Activated CD4-positive, alpha-beta T cell treated with anti-CD3 and anti-CD28 coated beads, Interleukin-2, amount 10 ng/mL, durations not matched to agents 24 days and 14 days (primary cell): ENCODE data around the gene CTXND1. TPM values are rescaled to one million over a fixed set of nuclear protein-coding genes. Genes with fewer than 3 reads are reported as not detected.

Source experiments
- DNase-seq: peaks from one replicate; pipeline ENCODE4 v3.0.0; 2022
- H3K27ac Mint-ChIP-seq: one replicate; pipeline ENCODE4 v1.8.0; 2022; ENCODE audit warnings: mild to moderate bottlenecking, mixed read lengths
- H3K27me3 Mint-ChIP-seq: one replicate; pipeline ENCODE4 v1.8.0; 2022; ENCODE audit warnings: mixed read lengths
- H3K36me3 Mint-ChIP-seq: one replicate; pipeline ENCODE4 v1.8.0; 2022; ENCODE audit warnings: low read depth, mild to moderate bottlenecking, mixed read lengths
- H3K4me1 Mint-ChIP-seq: one replicate; pipeline ENCODE4 v1.8.0; 2021; ENCODE audit warnings: mixed read lengths
- H3K4me3 Mint-ChIP-seq: one replicate; pipeline ENCODE4 v1.8.0; 2022; ENCODE audit warnings: mild to moderate bottlenecking, moderate library complexity, mixed read lengths
- H3K9me3 Mint-ChIP-seq: one replicate; pipeline ENCODE4 v1.8.0; 2021; ENCODE audit warnings: mixed read lengths
- intact Hi-C: fragments of 100-400 bp; cut with micrococcal nuclease; formaldehyde crosslinking; loops from one replicate; pipeline ENCODE4 v1.15.1; 2023
- total RNA-seq: library from RNA; stranded (reverse); gene quantifications from 2 replicates; pipeline ENCODE4 v1.2.3, GENCODE V29; 2022

CTXND1 gene
- total RNA-seq, 1 donor from 2014 or later: not detected

GRCh38 chr15:80270472-80270871 is 18.5 kb upstream of the CTXND1 start:
- Mint-ChIP-seq H3K27me3 (peaks cover 5% of the 10 kb centered on the region), H3K9me3 (no peaks in the 10 kb centered on the region), H3K27ac (no peak overlapping the region), H3K36me3 (no peaks in the 10 kb centered on the region), H3K4me3 (no peak overlapping the region), H3K4me1 (no peaks in the 10 kb centered on the region)
- DNase-seq: no peak
- intact Hi-C loops: no loop called here

GRCh38 chr15:80268101-80268500 is 16.1 kb upstream of the CTXND1 start:
- Mint-ChIP-seq H3K36me3 (no peaks in the 10 kb centered on the region), H3K4me1 (no peaks in the 10 kb centered on the region), H3K27ac (no peak overlapping the region), H3K4me3 (no peak overlapping the region), H3K27me3 (peaks cover 5% of the 10 kb centered on the region), H3K9me3 (no peaks in the 10 kb centered on the region)
- no peak for DNase-seq
- intact Hi-C loops: no loop called here

DNA sequence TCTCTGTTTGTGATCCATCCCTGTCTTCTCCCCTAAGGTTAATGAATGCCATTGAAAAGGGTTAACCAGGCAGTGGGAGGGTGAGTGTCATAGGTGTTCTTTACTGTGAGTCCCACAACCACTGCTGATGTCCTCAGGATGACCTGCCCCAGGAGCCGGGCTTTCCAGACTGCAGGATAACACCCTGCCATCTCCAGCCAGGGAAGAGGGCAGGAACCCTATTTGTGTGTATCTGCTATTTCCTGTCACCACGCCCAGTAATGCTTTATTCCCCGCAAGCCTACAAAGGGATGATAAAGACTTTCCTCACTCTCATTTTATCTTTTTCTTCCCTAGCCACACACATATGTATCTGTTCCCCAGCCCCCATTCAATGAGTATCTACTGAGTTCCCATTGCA is 15.6 kb upstream of the CTXND1 start:
- no peak for DNase-seq
- no peak overlapping the region for H3K4me3 Mint-ChIP-seq
- no peaks in the 10 kb centered on the region for H3K4me1 Mint-ChIP-seq
- peaks cover 5% of the 10 kb centered on the region for H3K27me3 Mint-ChIP-seq
- H3K27ac Mint-ChIP-seq: no peak overlapping the region
- no peaks in the 10 kb centered on the region for H3K9me3 Mint-ChIP-seq
- intact Hi-C loops: no loop called here
- no peaks in the 10 kb centered on the region for H3K36me3 Mint-ChIP-seq

DNA sequence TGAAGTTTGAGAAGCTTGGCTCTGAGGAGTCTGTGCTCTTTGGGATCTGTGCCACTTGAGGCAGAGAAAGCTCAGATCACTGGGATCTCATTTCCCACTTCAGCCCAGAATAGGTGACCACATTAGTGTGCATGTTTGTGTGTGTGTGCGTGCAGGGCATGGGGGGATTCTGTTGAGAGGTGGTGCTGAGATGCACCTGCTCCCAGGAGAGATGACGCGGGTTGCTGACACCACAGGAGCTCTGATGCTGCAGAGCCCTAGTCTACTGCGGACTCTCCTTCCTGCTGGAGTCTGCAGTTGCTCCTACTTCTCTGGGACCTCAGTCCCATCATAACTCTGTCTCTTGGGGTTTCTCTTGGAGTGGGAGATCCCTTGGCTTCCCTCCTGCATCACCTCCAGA is 14.7 kb upstream of the CTXND1 start:
- Mint-ChIP-seq H3K27ac (no peak overlapping the region), H3K27me3 (peaks cover 5% of the 10 kb centered on the region), H3K9me3 (no peaks in the 10 kb centered on the region), H3K4me3 (no peak overlapping the region), H3K36me3 (no peaks in the 10 kb centered on the region), H3K4me1 (no peaks in the 10 kb centered on the region)
- DNase-seq: no peak
- intact Hi-C loops: no loop called here

DNA sequence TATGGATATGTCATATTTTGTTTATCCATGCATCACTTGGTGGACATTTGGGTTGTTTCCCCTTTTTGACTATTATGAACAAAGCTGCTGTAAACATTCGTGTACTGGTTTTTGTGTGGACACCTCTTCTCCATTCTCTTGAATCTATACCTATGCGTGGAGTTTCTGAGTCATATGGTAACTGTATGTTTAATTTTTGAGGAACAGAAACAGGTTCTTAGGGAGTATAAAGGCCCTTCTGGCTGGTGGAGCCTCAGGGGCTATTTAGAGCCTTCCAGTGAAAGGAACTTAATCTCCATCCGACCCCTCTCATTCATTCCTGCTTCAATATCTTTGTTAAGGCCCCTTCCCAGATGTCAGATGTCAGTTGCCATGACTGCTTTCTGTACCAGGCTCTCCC is 14.1 kb upstream of the CTXND1 start:
- Mint-ChIP-seq H3K9me3 (no peaks in the 10 kb centered on the region), H3K27me3 (peaks cover 3% of the 10 kb centered on the region), H3K4me1 (no peaks in the 10 kb centered on the region), H3K36me3 (no peaks in the 10 kb centered on the region), H3K27ac (no peak overlapping the region), H3K4me3 (no peak overlapping the region)
- no peak for DNase-seq
- intact Hi-C loops: no loop called here

DNA sequence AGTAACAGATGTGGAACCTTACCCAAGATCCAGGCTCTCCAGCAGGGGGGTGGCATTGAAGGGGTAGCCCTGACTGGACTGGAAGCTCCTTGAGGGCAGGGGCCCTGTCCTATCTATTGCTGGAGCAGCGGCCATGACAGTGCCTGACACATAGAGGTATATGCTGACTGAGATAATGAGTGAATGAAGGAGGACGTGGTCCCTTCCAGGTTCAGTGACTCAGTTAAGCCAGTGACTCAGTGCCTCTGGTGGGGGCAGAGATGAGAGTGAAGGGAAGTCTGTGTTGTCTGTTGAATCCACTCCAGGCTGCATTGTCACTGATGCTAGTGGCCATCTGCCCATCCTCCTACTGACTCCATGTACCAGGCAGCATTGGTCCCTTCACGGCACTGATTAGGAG is 13.0 kb upstream of the CTXND1 start:
- Mint-ChIP-seq H3K4me3 (no peak overlapping the region), H3K36me3 (no peaks in the 10 kb centered on the region), H3K27ac (no peak overlapping the region), H3K9me3 (no peaks in the 10 kb centered on the region), H3K27me3 (peaks cover 3% of the 10 kb centered on the region), H3K4me1 (no peaks in the 10 kb centered on the region)
- no peak for DNase-seq
- intact Hi-C loops: no loop called here

GRCh38 chr15:80264031-80264430 is 12.0 kb upstream of the CTXND1 start:
- Mint-ChIP-seq H3K4me1 (no peaks in the 10 kb centered on the region), H3K9me3 (no peaks in the 10 kb centered on the region), H3K27me3 (peaks cover 4% of the 10 kb centered on the region), H3K27ac (no peak overlapping the region), H3K36me3 (no peaks in the 10 kb centered on the region), H3K4me3 (no peak overlapping the region)
- intact Hi-C loops: no loop called here
- no peak for DNase-seq

GRCh38 chr15:80260551-80260950 is 8.5 kb upstream of the CTXND1 start:
- Mint-ChIP-seq H3K4me3 (no peak overlapping the region), H3K4me1 (no peaks in the 10 kb centered on the region), H3K36me3 (no peaks in the 10 kb centered on the region), H3K27ac (no peak overlapping the region), H3K27me3 (peaks cover 10% of the 10 kb centered on the region), H3K9me3 (no peaks in the 10 kb centered on the region)
- no peak for DNase-seq
- intact Hi-C loops: no loop called here

DNA sequence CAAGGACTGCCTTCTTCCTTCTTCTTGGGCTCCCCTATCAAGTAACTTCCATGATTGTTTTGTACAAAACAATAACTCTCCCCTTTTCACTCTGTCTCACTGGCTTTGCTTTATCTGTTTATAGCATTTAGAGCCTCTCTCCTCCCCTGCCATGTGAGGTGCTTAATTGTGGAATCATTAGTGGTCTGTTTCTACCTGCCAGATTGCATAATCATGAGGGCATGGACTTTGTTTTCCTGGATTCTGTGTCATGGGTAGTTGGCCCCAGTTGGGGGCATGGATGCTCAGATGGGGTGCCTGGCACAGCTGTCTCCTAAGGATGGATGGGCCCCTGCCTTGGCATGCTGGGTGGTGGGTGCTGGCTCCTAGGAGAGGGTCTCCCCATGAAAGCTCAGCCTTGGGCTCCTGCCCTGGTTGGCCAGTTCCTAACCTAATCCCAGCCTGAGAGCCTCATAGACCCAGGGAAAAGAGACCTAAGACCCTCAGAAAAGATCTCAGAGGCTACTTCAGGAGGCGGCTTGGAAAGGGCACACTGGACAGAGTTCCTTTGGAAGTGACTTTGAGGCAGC is 8.0 kb upstream of the CTXND1 start:
- Mint-ChIP-seq H3K4me1 (no peaks in the 10 kb centered on the region), H3K27ac (no peak overlapping the region), H3K4me3 (no peak overlapping the region), H3K36me3 (no peaks in the 10 kb centered on the region), H3K27me3 (peaks cover 15% of the 10 kb centered on the region), H3K9me3 (no peaks in the 10 kb centered on the region)
- no peak for DNase-seq
- intact Hi-C loops: no loop called here

DNA sequence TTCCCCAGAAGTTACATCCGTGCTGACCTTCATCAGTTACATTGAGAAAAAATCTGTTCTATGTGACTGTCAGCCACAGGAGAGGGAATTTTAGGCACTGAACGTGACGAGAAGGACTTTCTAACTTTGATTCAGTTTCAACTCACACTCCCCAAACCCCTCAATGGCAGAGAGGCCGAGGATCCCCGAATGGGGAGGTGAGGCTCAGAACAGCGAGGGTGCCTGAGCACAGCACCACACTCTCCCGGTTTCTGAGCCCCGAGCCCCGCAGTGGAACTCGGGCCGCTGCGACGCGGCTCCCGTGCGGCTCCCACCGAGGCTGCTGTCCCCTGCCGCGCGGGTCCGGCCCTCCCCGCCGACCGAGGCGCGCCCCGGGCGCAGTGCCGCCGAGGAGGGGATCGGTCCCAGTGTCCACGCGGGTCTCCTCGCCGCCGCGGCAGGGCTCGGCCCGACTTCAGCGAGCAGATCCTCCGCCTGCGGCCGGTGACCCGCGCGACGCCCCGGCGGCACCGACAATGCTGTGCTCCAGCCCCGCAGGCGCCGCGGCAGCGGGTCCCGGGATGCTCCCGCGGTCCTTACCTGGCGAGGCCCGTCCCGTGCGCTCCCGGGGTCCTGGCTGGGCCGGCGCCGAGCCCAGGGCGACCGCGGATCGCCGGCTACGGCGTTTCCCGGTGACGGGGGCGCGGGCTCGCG is 439 bp downstream of the CTXND1 start:
- Mint-ChIP-seq H3K9me3 (no peaks in the 10 kb centered on the region), H3K27me3 (peaks cover 65% of the 10 kb centered on the region), H3K4me3 (no peak overlapping the region), H3K27ac (no peak overlapping the region), H3K36me3 (no peaks in the 10 kb centered on the region), H3K4me1 (no peaks in the 10 kb centered on the region)
- no peak for DNase-seq
- intact Hi-C loops: no loop called here

DNA sequence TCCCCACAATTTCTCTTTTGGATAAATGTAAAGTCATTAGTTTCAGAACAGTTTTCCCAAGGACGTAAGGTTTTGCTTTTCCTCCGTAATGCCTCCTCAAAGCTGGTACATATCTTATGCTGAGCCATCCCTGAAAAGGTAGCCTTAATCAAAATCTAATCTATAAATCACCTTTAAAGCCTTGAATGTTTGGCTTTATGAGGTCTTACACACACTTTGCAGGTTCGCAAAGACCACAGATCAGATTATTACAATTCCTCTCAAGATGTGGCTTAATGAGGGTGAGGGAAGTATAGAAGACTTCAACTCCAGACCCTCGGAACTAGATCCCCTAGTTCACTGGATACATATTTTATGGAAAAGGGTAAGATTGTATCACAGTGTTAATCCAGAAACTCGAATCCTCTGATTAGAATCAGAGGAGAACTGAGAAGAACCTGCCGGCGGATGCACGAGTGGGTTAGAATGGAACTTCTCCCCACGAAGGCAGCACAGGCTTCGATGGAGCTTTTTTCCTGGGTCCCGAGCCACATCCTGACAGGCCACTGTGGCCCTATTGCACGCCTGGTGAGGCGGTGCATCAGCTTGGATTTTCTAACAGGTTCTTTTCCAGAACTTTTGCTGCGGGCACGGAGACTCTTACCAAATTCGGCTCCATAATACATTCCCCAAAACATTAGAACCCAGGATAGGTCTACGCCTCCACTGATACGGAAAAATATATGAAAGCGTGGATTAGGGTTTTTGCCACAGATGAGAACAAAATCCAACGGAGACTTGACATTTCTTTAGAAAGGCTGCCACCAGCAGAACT is 1.2 kb downstream of the CTXND1 start:
- Mint-ChIP-seq H3K4me3 (peak overlapping the region; percentile 24), H3K9me3 (no peaks in the 10 kb centered on the region), H3K27me3 (peaks cover 65% of the 10 kb centered on the region), H3K4me1 (no peaks in the 10 kb centered on the region), H3K36me3 (no peaks in the 10 kb centered on the region), H3K27ac (no peak overlapping the region)
- DNase-seq: no peak
- intact Hi-C loops: no loop called here

DNA sequence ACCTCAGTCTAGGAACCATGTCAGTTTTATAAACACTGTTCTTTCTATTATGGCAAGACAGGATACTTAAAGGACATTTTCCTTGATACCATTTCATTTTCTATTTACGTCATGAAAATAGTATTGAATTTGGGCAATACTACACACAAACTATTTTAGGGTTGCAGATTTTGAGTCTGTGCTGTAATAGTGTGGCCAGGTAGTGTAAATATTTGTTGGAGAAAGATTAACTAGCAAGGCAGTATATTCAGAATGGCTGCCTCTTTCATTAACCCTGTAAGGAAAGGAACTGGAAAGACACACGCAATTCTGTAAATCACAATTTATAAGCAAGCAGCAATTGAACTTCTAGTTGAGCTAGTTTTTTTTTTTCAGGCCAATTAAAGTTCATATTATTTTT is 2.0 kb downstream of the CTXND1 start:
- intact Hi-C loops: no loop called here
- Mint-ChIP-seq H3K4me1 (no peaks in the 10 kb centered on the region), H3K27me3 (peaks cover 62% of the 10 kb centered on the region), H3K36me3 (no peaks in the 10 kb centered on the region), H3K9me3 (no peaks in the 10 kb centered on the region), H3K4me3 (no peak overlapping the region), H3K27ac (no peak overlapping the region)
- no peak for DNase-seq

DNA sequence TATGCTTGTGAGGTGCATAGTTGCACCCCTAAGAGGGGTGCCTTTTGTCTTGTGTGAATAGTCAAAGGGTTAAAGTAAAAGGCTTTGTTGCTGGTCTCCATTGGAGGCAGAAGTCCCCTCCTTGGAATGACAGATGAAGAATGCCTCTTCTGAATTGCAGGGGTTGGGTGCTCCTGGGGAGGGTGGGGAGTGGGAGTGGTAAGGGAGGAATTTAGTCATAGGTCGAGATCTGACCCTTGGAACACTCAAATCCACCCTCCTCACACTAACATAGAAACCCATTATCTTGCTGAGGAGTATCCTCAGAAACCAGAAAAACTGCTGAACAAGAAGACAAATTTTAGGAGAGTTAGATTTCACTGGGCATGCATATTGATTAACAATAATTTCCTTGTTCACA is 4.7 kb downstream of the CTXND1 start:
- Mint-ChIP-seq H3K9me3 (no peaks in the 10 kb centered on the region), H3K27ac (no peak overlapping the region), H3K4me3 (no peak overlapping the region), H3K36me3 (no peaks in the 10 kb centered on the region), H3K27me3 (peaks cover 47% of the 10 kb centered on the region), H3K4me1 (no peaks in the 10 kb centered on the region)
- intact Hi-C loops: no loop called here
- DNase-seq: no peak

DNA sequence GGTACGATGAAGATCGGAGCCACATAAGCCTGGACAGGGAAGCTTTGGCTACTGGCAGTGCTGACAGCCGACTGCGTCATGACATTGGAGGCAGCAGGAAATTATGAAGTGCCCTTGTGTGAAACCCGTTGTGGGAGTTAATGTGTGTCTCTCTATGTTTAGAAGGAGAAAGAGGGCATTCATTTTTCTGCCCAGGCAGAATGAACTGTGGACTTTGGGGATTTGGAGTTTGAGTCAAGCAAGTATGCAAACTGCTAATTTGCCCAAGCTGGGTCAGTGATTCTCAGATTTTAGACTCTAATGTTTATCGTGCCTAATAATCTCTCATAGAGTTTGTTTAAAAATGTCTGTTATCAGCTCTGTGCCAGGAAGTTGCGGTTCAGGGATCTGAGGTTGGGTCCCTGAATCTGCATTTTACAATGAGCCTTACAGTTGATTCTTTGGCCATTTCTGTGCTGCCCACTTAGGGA is 5.6 kb downstream of the CTXND1 start:
- peaks cover 2% of the 10 kb centered on the region for H3K4me1 Mint-ChIP-seq
- intact Hi-C loops: no loop called here
- DNase-seq: no peak
- H3K27ac Mint-ChIP-seq: no peak overlapping the region
- no peaks in the 10 kb centered on the region for H3K36me3 Mint-ChIP-seq
- H3K27me3 Mint-ChIP-seq: peaks cover 50% of the 10 kb centered on the region
- no peak overlapping the region for H3K4me3 Mint-ChIP-seq
- H3K9me3 Mint-ChIP-seq: no peaks in the 10 kb centered on the region
